HG02759 (cell line): ENCODE data around the gene TSPAN12.

ENCODE experiments used
- ATAC-seq: cut with Tn5 transposase; IDR thresholded peaks from one replicate; pipeline ENCODE4 v1.9.1; 2021; ENCODE audit warnings: mild to moderate bottlenecking, moderate library complexity; ENCODE audit not compliant: unreplicated experiment

The TSPAN12 gene

DNA sequence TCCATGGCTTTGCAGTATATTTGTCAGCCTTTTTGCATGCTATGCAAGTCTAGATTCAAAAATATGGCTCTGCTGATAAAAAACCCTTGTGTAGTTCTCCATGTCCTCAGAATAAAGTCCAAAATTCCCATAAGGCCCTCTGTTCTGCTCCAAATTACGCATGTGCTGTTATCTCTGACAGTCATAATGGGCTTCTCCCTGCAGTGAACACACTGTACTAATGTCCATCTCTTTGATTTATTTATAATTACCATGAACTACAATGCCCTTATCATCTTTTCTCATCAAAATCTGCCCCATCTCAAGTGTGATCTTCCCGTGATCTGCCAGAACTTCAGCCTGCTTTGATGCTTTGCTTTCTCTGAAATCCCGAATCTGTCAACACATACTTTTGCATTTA is 87.7 kb downstream of the TSPAN12 start:
- no peak for ATAC-seq

DNA sequence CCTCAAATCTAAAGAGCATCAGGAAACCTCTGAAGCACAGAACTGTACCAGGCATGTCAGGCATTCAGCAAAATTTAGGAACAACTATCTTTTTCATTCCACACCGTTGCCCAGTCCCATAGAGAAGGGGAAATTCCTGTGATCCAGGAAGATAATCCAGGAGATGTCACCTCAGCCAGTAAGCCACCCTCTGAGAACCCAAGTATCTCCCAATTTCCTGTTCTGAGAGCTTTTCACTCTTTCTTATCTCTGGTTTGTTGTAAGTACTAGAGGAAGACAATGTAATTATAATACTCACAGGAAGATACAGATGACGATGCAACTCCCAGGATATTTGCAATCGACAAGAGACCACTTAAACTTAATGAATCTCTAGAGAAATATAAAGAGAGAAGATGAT is 97.1 kb downstream of the TSPAN12 start:
- no peak for ATAC-seq

DNA sequence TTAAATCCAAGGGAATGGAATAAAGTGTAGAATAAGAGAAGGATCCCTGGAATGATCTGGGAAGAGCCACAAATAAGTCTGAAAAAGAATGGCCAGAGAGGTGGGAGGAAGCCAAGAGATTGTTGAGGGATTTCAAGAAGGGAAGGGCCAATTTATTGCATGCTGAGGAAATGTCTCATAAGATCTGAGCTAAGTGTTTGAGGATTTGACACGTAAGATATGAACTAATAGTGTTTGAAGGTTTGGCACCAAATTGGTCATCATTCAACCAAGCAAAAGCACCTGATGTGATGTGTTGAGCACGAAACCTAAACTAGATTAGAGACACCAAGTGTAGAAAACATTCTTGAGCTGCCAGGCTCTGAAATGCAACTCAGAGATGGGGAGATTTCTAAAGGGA is 97.9 kb downstream of the TSPAN12 start:
- ATAC-seq, result no peak

DNA sequence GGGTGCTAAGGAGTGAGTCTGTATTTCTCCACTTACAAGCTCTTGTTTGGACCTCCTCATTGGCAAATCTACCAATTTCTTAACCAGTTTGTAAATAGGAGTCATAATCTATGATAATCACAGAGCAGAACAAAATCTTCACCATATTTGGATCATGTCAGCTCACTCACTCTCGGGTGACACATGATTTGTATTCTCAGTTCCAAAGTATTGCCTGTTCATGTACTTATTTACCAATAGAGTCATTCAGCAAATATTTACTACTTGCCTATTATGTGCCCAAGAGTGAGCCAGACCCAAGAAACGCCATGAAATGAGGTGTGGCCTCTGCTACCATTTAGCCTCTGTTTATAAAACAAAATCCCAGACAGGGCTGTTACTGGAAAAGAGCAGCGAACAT is 114.8 kb downstream of the TSPAN12 start:
- no peak for ATAC-seq

DNA sequence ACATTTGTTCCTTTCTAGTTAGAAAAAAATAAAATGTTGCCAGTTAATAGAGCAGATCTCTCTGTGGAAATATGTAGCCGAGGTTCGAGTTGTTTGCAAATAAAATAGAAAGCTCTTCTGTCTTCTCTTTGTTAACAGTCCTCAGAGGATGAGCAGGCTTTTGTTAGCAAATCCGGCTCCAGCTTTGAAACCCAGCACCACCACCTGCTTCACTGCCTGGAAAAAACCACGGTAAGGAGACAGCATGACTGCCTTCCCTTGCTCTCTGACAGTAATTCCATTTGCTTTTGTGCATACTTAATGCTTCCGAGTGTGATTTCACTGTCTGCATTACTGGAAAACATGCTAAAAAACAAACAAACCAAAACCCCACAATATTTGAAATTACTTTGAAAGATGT is 115.6 kb downstream of the TSPAN12 start:
- no peak for ATAC-seq

DNA sequence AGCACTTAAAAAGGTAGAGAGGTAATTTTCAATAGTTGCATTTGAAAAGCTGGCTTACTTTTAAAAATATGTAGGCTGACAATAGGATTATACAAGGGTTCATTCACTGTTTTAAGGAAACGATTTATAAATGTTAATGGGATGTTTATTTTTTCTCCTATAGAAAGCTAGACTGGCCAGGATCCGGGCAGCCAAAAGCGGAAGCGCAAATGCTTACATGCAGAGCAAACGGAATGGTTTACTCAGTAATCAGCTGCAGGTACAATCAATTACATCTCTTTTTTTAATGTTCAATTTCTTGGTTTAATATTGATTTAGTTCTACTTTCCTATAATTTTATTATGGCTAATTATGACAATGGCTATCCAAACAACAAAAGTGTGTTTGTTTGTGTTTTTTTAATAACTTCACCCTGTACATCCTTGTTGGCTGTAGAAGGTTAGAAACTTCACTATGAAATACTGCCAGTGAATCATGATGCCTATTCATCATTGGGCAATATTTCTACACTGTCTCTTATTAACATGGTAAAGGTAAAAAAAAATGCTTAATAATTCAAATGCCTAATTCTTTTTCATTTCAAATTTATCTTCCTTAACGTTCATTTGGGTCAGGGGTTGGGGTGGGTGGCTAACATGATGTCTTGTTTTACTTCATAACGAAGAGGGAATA is 116.4 kb downstream of the TSPAN12 start:
- ATAC-seq, result no peak

DNA sequence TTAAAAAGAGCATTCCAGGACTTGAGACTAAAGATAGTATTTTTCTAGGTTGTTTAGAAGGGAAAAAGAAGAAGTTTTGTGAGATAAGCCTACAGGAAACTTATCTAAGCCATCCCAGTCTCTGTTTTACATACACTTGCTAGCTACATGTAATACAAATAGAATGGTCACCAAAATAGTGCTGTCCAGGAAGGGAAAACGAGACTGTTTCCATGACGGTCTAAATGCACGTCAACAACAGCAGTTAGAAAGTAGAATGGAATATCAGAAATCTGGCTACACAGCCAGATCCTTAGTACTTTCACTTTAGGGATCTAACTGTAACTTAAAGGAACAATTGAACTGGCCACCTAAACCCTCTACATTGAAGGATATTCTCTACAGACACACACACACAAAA is 117.6 kb downstream of the TSPAN12 start:
- ATAC-seq, result no peak

DNA sequence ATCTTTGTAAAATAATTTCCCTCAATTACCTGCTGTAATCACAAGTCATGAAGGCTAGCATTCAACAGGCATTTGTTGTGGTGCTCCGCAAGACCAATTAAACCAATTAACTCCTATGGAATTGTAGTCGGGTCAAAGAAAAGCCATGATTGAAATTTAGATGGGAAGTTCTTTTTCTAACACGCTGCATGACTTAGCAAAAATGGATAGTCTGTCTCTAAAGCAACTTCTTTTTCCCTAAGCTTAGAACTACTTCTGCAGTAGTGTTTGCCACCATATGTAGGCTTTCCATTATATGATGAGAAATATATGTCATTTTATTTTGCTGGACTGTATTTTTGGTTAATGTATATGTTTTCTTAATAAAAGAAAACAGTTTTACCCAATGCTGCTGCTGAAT is 119.1 kb downstream of the TSPAN12 start:
- ATAC-seq, result no peak
